ENCODE data around the gene PPP2R2C. TPM values are rescaled to one million over a fixed set of nuclear protein-coding genes. Genes with fewer than 3 reads are reported as not detected.

The PPP2R2C gene
- total RNA-seq, 2 donors from 2014 or later = 0.66 to 0.78 TPM

DNA sequence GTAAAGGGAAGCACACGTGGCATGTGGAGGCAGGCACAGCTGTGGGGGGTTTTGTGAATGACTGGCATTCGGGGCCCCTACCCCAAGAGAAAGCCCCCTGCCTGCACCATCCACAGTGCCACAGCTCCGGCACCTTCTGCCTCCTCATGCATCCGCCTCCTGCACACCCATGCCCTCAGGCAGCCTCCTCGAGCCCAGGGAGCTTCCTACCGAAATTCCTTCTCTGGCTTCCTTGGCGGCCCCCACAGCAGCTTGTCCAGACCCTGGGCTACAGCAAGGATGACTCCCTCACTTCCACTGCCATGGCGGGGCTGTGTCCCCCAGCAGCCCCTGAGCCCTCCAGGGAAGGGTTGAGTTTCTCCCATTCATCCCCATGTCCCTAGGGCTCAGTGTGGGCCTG is 102.9 kb downstream of the PPP2R2C start:
- Histone ChIP-seq H3K27ac (no peak overlapping the region), H3K9me3 (no peaks in the 10 kb centered on the region), H3K4me1 (no peaks in the 10 kb centered on the region), H3K27me3 (no peaks in the 10 kb centered on the region), H3K4me3 (no peak overlapping the region), H3K36me3 (replicated peaks in 1 of 2; ENCODE audit: insufficient read depth in 1 of 2, low read depth in 2 of 2) (no peaks in the 10 kb centered on the region)
- ATAC-seq = no peak
- TF ChIP-seq, protein P1, sequence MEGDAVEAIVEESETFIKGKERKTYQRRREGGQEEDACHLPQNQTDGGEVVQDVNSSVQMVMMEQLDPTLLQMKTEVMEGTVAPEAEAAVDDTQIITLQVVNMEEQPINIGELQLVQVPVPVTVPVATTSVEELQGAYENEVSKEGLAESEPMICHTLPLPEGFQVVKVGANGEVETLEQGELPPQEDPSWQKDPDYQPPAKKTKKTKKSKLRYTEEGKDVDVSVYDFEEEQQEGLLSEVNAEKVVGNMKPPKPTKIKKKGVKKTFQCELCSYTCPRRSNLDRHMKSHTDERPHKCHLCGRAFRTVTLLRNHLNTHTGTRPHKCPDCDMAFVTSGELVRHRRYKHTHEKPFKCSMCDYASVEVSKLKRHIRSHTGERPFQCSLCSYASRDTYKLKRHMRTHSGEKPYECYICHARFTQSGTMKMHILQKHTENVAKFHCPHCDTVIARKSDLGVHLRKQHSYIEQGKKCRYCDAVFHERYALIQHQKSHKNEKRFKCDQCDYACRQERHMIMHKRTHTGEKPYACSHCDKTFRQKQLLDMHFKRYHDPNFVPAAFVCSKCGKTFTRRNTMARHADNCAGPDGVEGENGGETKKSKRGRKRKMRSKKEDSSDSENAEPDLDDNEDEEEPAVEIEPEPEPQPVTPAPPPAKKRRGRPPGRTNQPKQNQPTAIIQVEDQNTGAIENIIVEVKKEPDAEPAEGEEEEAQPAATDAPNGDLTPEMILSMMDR (IDR thresholded peaks at IDR 0.05) = no peak
- TF ChIP-seq POLR2A (IDR thresholded peaks at IDR 0.05) = no peak
- WGBS, 2 donors = 48 to 58% methylated on average over 7 to 8 of the region's 8 CpGs
- intact Hi-C loops (cut with DNase I) = no loop called here
- DNase-seq = no peak

DNA sequence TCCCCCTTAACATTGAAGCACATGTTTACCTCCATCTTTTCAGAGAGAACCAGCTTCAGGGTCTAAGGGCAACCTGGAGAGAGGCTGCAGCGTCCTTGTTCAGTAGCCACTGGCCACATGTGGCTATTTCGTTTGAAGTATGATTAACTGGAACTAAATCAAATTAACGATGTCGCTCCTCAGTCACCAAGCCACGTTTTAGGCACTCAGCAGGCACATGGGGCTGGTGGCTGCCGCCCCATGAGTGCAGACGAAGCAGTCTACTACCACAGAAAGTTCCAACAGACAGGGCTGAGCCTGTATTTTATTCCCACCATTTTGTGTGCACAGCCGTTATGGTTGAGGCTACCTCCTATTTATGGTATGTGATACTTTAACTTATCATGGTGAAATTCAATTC is 103.4 kb downstream of the PPP2R2C start:
- H3K27ac ChIP-seq = no peak overlapping the region
- whole genome bisulfite sequencing, 2 donors = 48 to 50% methylated on average over 8 of the region's 8 CpGs
- ATAC-seq (no peak), DNase-seq (no peak)
- H3K36me3 ChIP-seq (replicated peaks in 1 of 2; ENCODE audit: insufficient read depth in 1 of 2, low read depth in 2 of 2) = no peaks in the 10 kb centered on the region
- H3K4me1 ChIP-seq = no peaks in the 10 kb centered on the region
- H3K4me3 ChIP-seq = no peak overlapping the region
- TF ChIP-seq POLR2A (IDR thresholded peaks at IDR 0.05) = no peak
- TF ChIP-seq, protein P1 (IDR thresholded peaks at IDR 0.05) = no peak
- no peaks in the 10 kb centered on the region for H3K27me3 ChIP-seq
- H3K9me3 ChIP-seq = no peaks in the 10 kb centered on the region
- intact Hi-C loops (cut with DNase I) = no loop called here

DNA sequence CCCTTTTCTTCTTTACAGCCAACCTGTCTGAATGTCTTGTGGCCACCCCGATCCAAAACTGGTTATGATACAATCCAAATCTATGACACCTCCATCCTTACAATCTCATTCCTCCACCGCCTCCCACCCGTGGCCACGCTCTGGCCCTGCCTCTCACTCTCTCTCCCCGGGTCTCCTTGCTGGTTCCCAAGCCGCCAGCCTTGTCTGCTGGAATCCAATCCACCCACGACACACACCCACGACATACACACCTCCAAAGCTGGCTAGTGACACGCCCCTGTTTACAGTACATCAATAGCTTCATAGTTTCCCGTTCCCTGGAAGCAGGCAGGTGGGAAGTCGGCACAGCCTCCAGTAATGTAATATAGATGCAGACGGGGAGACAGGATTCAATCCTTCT is 103.8 kb downstream of the PPP2R2C start:
- ATAC-seq (no peak), DNase-seq (no peak)
- 33 to 41% methylated on average over 12 of the region's 12 CpGs for WGBS, 2 donors
- Histone ChIP-seq H3K4me3 (no peak overlapping the region), H3K27ac (no peak overlapping the region), H3K27me3 (no peaks in the 10 kb centered on the region), H3K36me3 (replicated peaks in 1 of 2; ENCODE audit: insufficient read depth in 1 of 2, low read depth in 2 of 2) (no peaks in the 10 kb centered on the region), H3K4me1 (no peaks in the 10 kb centered on the region), H3K9me3 (no peaks in the 10 kb centered on the region)
- intact Hi-C loops (cut with DNase I) = no loop called here
- TF ChIP-seq, protein P1 (IDR thresholded peaks at IDR 0.05) = no peak
- TF ChIP-seq POLR2A (IDR thresholded peaks at IDR 0.05) = no peak

DNA sequence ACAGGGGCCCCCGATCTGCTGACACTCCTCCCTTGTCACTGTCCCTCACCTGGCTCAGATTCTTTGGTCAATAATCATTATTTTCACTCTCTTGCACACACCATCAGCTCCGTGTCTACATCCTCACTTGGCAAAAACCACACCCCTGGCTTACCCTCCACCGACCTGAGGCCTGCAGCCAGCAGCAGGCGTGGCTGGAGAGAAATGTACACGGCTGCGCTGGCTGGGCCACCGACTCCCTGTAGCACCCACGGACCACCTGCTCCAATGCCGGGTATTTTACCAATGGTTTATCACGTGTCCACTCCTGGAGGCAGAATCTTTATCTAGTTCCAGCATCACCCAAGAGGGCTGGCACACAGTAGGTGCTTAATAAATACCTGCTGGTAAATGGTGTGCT is 104.3 kb downstream of the PPP2R2C start:
- WGBS, 2 donors = 43 to 45% methylated on average over 10 of the region's 10 CpGs
- no peak for ATAC-seq

DNA sequence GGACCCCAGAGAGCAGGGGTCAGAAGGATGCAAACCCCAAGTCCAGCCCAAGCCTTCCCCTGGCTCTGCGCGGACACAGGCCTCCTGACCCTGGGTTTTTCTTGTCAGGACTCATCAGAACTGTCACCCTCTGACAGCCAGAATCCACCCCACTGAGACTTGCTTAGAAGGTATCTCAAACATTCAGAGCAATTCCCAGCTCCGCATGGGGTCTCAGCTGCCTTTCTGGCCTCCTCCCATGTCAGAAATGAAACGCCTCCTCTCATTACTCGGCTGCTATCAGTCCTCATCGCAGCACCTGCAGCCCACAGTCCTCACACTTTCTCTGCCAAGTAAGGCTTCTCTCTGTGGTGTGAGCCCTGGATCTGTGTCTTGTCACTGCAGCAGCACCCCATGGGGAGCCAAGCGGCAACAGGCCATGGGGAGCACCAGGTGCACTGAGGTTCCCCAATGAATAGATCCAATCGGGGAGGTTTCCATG is 105.0 kb downstream of the PPP2R2C start:
- 17 to 18% methylated on average over 7 to 8 of the region's 8 CpGs for WGBS, 2 donors
- ATAC-seq (no peak), DNase-seq (no peak)

More for the DNA sequence above, 104.3 kb downstream of the PPP2R2C start:
- intact Hi-C loops (cut with DNase I) = no loop called here
- Histone ChIP-seq H3K27ac (no peak overlapping the region), H3K36me3 (replicated peaks in 1 of 2; ENCODE audit: insufficient read depth in 1 of 2, low read depth in 2 of 2) (no peaks in the 10 kb centered on the region), H3K4me1 (no peaks in the 10 kb centered on the region), H3K9me3 (no peaks in the 10 kb centered on the region), H3K4me3 (no peak overlapping the region), H3K27me3 (no peaks in the 10 kb centered on the region)
- TF ChIP-seq, protein P1 (IDR thresholded peaks at IDR 0.05) = no peak
- TF ChIP-seq POLR2A (IDR thresholded peaks at IDR 0.05) = no peak
- no peak for DNase-seq

More for the DNA sequence above, 105.0 kb downstream of the PPP2R2C start:
- Histone ChIP-seq H3K4me1 (no peaks in the 10 kb centered on the region), H3K9me3 (no peaks in the 10 kb centered on the region), H3K27me3 (no peaks in the 10 kb centered on the region), H3K4me3 (no peak overlapping the region), H3K27ac (no peak overlapping the region), H3K36me3 (replicated peaks in 1 of 2; ENCODE audit: insufficient read depth in 1 of 2, low read depth in 2 of 2) (no peaks in the 10 kb centered on the region)
- intact Hi-C loops (cut with DNase I) = no loop called here
- TF ChIP-seq, protein P1 (IDR thresholded peaks at IDR 0.05) = no peak
- no peak for TF ChIP-seq POLR2A (IDR thresholded peaks at IDR 0.05)

Data from body of pancreas (tissue), 4 donors.